Trophoblast cell (in vitro differentiated cells and primary cell): ENCODE data around the gene NMNAT2.

Source experiments
- DNase-seq, 2 donors: peaks; one replicate each; pipeline ENCODE4 v3.0.0-alpha.2; 2016
- H2AFZ ChIP-seq: 2 replicates; pipeline ENCODE4 v1.6.1; 2013; ENCODE audit warnings: low read length, moderate library complexity, mild to moderate bottlenecking; ENCODE audit not compliant: insufficient read depth, poor library complexity
- H2AK5ac ChIP-seq: 2 replicates; pipeline ENCODE4 v1.6.1; 2013; ENCODE audit warnings: mild to moderate bottlenecking, low read length
- H2BK120ac ChIP-seq: 2 replicates; pipeline ENCODE4 v1.6.1; 2013; ENCODE audit warnings: low read length, mild to moderate bottlenecking, moderate library complexity; ENCODE audit not compliant: insufficient read depth, poor library complexity
- H2BK12ac ChIP-seq: 2 replicates; pipeline ENCODE4 v1.6.1; 2013; ENCODE audit warnings: mild to moderate bottlenecking, low read length, moderate library complexity
- H2BK5ac ChIP-seq: 2 replicates; pipeline ENCODE4 v1.6.1; 2013; ENCODE audit warnings: low read length, low read depth, moderate library complexity, mild to moderate bottlenecking; ENCODE audit not compliant: poor library complexity
- H3K14ac ChIP-seq: 2 replicates; pipeline ENCODE4 v1.6.1; 2013; ENCODE audit warnings: mild to moderate bottlenecking, low read length
- H3K18ac ChIP-seq: 2 replicates; pipeline ENCODE4 v1.6.1; 2013; ENCODE audit warnings: mild to moderate bottlenecking, low read length
- H3K23ac ChIP-seq: 2 replicates; pipeline ENCODE4 v1.6.1; 2013; ENCODE audit warnings: low read length
- H3K27ac ChIP-seq: 2 replicates; pipeline ENCODE4 v1.5.1; 2013; ENCODE audit warnings: low read depth, mild to moderate bottlenecking, inconsistent platforms, low read length, moderate library complexity
- H3K27me3 ChIP-seq: 2 replicates; pipeline ENCODE4 v1.6.1; 2013; ENCODE audit warnings: inconsistent platforms, mild to moderate bottlenecking, low read length, moderate library complexity; ENCODE audit not compliant: insufficient read depth
- H3K36me3 ChIP-seq, 2 experiments: 1 replicate in 1 of 2; 2 replicates in 1 of 2; pipeline ENCODE4 v1.6.1; 2013; ENCODE audit warnings: low read length in 2 of 2, mild to moderate bottlenecking in 2 of 2, moderate library complexity in 1 of 2; ENCODE audit not compliant: insufficient read depth in 2 of 2, control insufficient read depth in 1 of 2
- H3K4ac ChIP-seq: 2 replicates; pipeline ENCODE4 v1.6.1; 2013; ENCODE audit warnings: low read depth, mild to moderate bottlenecking, low read length, moderate library complexity
- H3K4me1 ChIP-seq, 2 experiments: 1 replicate in 1 of 2; 2 replicates in 1 of 2; pipeline ENCODE4 v1.6.1; 2013; ENCODE audit warnings: low read length in 2 of 2, mild to moderate bottlenecking in 2 of 2, moderate library complexity in 1 of 2; ENCODE audit not compliant: insufficient read depth in 2 of 2, control insufficient read depth in 1 of 2
- H3K4me2 ChIP-seq: 2 replicates; pipeline ENCODE4 v1.6.1; 2013; ENCODE audit warnings: inconsistent platforms, mild to moderate bottlenecking, low read length, moderate library complexity
- H3K4me3 ChIP-seq: 2 replicates; pipeline ENCODE4 v1.5.1; 2013; ENCODE audit warnings: mild to moderate bottlenecking, low read depth, low read length, inconsistent platforms
- H3K79me1 ChIP-seq: one replicate; pipeline ENCODE4 v1.6.1; 2013; ENCODE audit warnings: low read length
- H3K79me2 ChIP-seq: 2 replicates; pipeline ENCODE4 v1.6.1; 2013; ENCODE audit warnings: low read length, mild to moderate bottlenecking; ENCODE audit not compliant: control insufficient read depth, insufficient read depth, poor library complexity
- H3K9ac ChIP-seq: 2 replicates; pipeline ENCODE4 v1.6.1; 2013; ENCODE audit warnings: mild to moderate bottlenecking, low read length
- H3K9me3 ChIP-seq: 2 replicates; pipeline ENCODE4 v1.6.1; 2013; ENCODE audit warnings: low read depth, mild to moderate bottlenecking, control low read depth, inconsistent platforms, low read length; ENCODE audit not compliant: insufficient read depth
- H4K12ac ChIP-seq: 2 replicates; pipeline ENCODE4 v1.6.1; 2013; ENCODE audit warnings: low read depth, mild to moderate bottlenecking, low read length, moderate library complexity
- H4K8ac ChIP-seq: 2 replicates; pipeline ENCODE4 v1.6.1; 2013; ENCODE audit warnings: low read depth, mild to moderate bottlenecking, low read length, moderate library complexity
- H4K91ac ChIP-seq: one replicate; pipeline ENCODE4 v1.6.1; 2013; ENCODE audit warnings: low read depth, mild to moderate bottlenecking, low read length, moderate library complexity
- WGBS: extraction: QIAGEN DNeasy Blood & Tissue Kit; methylation state at CpG from one replicate; pipeline ENCODE4 v1.1.7; 2013; ENCODE audit warnings: missing lambda C conversion rate; ENCODE audit not compliant: insufficient read length, insufficient coverage; ENCODE audit errors: extremely low coverage; 5-methylcytosine and 5-hydroxymethylcytosine counted together

NMNAT2 gene

GRCh38 chr1:183306317-183307042, 111.7 kb downstream of the NMNAT2 start:
- no peak overlapping the region for H3K27ac ChIP-seq

GRCh38 chr1:183304440-183305107, 113.6 kb downstream of the NMNAT2 start:
- Histone ChIP-seq H4K12ac (no peak overlapping the region), H3K4ac (no peak overlapping the region), H3K4me1 (peaks cover 20 to 28% of the 10 kb centered on the region in 2 experiments), H3K79me1 (peaks cover 20% of the 10 kb centered on the region), H3K9ac (no peak overlapping the region), H3K4me2 (no peak overlapping the region), H2BK120ac (no peak overlapping the region), H3K79me2 (no peaks in the 10 kb centered on the region), H2AK5ac (no peak overlapping the region), H2BK12ac (no peak overlapping the region), H3K27ac (peak overlapping the region; percentile 77), H2BK5ac (peak overlapping the region; percentile 0), H3K14ac (no peak overlapping the region), H4K91ac (peak overlapping the region; percentile 4), H3K9me3 (no peaks in the 10 kb centered on the region), H3K18ac (no peak overlapping the region), H2AFZ (no peak overlapping the region), H3K23ac (no peak overlapping the region), H3K4me3 (no peak overlapping the region), H3K27me3 (no peaks in the 10 kb centered on the region), H4K8ac (no peak overlapping the region), H3K36me3 (no peaks in the 10 kb centered on the region)
- no CpG with 5 or more reads among the region's 7 CpGs for WGBS
- peak; percentile 86 for DNase-seq

More at GRCh38 chr1:183306317-183307042, 111.7 kb downstream of the NMNAT2 start:
- peaks cover 25% of the 10 kb centered on the region for H3K79me1 ChIP-seq
- H3K79me2 ChIP-seq: no peaks in the 10 kb centered on the region
- no peak overlapping the region for H3K4me2 ChIP-seq
- H3K23ac ChIP-seq: no peak overlapping the region
- H3K9me3 ChIP-seq: no peaks in the 10 kb centered on the region
- H3K4me1 ChIP-seq: peaks cover 29 to 34% of the 10 kb centered on the region in 2 experiments
- peak overlapping the region; percentile 51 for H4K91ac ChIP-seq
- H2AFZ ChIP-seq: no peak overlapping the region
- H2BK120ac ChIP-seq: no peak overlapping the region
- no peak overlapping the region for H3K18ac ChIP-seq
- no peak overlapping the region for H3K9ac ChIP-seq
- H2AK5ac ChIP-seq: no peak overlapping the region
- no peak overlapping the region for H3K4ac ChIP-seq
- H4K8ac ChIP-seq: no peak overlapping the region
- peak in 1 of 2 donors; percentile 27 for DNase-seq
- no peak overlapping the region for H2BK5ac ChIP-seq
- H4K12ac ChIP-seq: no peak overlapping the region
- WGBS: no CpG with 5 or more reads among the region's 5 CpGs
- H3K4me3 ChIP-seq: no peak overlapping the region
- H3K36me3 ChIP-seq: no peaks in the 10 kb centered on the region
- no peaks in the 10 kb centered on the region for H3K27me3 ChIP-seq
- peak overlapping the region; percentile 47 for H2BK12ac ChIP-seq
- no peak overlapping the region for H3K14ac ChIP-seq

GRCh38 chr1:183303901-183304300, 114.3 kb downstream of the NMNAT2 start:
- Histone ChIP-seq H3K4ac (peak overlapping the region; percentile 13), H2AK5ac (peak overlapping the region; percentile 1), H2BK120ac (peak overlapping the region; percentile 61), H3K9ac (no peak overlapping the region), H3K4me3 (no peak overlapping the region), H3K27ac (peak overlapping the region; percentile 77), H3K4me2 (no peak overlapping the region), H3K79me1 (peaks cover 20% of the 10 kb centered on the region), H3K14ac (peak overlapping the region; percentile 36), H3K79me2 (no peaks in the 10 kb centered on the region), H2AFZ (peak overlapping the region; percentile 12), H3K27me3 (no peaks in the 10 kb centered on the region), H3K4me1 (peaks cover 20 to 28% of the 10 kb centered on the region in 2 experiments), H3K9me3 (no peaks in the 10 kb centered on the region), H4K8ac (peak overlapping the region; percentile 7), H3K36me3 (no peaks in the 10 kb centered on the region), H4K12ac (no peak overlapping the region), H2BK5ac (peak overlapping the region; percentile 55), H2BK12ac (peak overlapping the region; percentile 60), H3K18ac (peak overlapping the region; percentile 13), H4K91ac (peak overlapping the region; percentile 63), H3K23ac (no peak overlapping the region)
- DNase-seq: peak; percentile 80 to 87
- no CpG with 5 or more reads among the region's 3 CpGs for WGBS

GRCh38 chr1:183303323-183303645, 114.9 kb downstream of the NMNAT2 start:
- H4K12ac ChIP-seq: no peak overlapping the region
- H3K4me2 ChIP-seq: no peak overlapping the region
- H2BK12ac ChIP-seq: peak overlapping the region; percentile 60
- H2AK5ac ChIP-seq: no peak overlapping the region
- peak overlapping the region; percentile 77 for H3K27ac ChIP-seq
- H3K4me1 ChIP-seq: peaks cover 20 to 26% of the 10 kb centered on the region in 2 experiments
- peak in 1 of 2 donors; percentile 25 for DNase-seq
- no peak overlapping the region for H3K4me3 ChIP-seq
- H3K9me3 ChIP-seq: no peaks in the 10 kb centered on the region
- H3K79me2 ChIP-seq: no peaks in the 10 kb centered on the region
- no peak overlapping the region for H3K4ac ChIP-seq
- peaks cover 20% of the 10 kb centered on the region for H3K79me1 ChIP-seq
- H4K91ac ChIP-seq: peak overlapping the region; percentile 63
- H3K14ac ChIP-seq: peak overlapping the region; percentile 30
- H3K18ac ChIP-seq: no peak overlapping the region
- no peaks in the 10 kb centered on the region for H3K36me3 ChIP-seq
- H2AFZ ChIP-seq: no peak overlapping the region
- H3K9ac ChIP-seq: no peak overlapping the region
- H2BK120ac ChIP-seq: peak overlapping the region; percentile 61
- WGBS: no CpG with 5 or more reads among the region's 4 CpGs
- no peaks in the 10 kb centered on the region for H3K27me3 ChIP-seq
- H3K23ac ChIP-seq: no peak overlapping the region
- no peak overlapping the region for H4K8ac ChIP-seq
- H2BK5ac ChIP-seq: peak overlapping the region; percentile 23
